ENCODE data around the gene GSN. TPM values are rescaled to one million over a fixed set of nuclear protein-coding genes. Genes with fewer than 3 reads are reported as not detected.
A peak's percentile ranks its signal among the peaks of the same experiment; 100 is the strongest.

GSN gene
- total and polyA plus RNA-seq, 2 experiments from 2014 or later: 268 to 310 TPM

GRCh38 chr9:121268851-121269641 lies 1.1 kb downstream of the GSN start:
- DNase-seq (ENCODE audit: low read depth in 1 of 2, low spot score in 1 of 2): no peak
- no peak overlapping the region for H3K27ac ChIP-seq
- TF ChIP-seq, protein P1, sequence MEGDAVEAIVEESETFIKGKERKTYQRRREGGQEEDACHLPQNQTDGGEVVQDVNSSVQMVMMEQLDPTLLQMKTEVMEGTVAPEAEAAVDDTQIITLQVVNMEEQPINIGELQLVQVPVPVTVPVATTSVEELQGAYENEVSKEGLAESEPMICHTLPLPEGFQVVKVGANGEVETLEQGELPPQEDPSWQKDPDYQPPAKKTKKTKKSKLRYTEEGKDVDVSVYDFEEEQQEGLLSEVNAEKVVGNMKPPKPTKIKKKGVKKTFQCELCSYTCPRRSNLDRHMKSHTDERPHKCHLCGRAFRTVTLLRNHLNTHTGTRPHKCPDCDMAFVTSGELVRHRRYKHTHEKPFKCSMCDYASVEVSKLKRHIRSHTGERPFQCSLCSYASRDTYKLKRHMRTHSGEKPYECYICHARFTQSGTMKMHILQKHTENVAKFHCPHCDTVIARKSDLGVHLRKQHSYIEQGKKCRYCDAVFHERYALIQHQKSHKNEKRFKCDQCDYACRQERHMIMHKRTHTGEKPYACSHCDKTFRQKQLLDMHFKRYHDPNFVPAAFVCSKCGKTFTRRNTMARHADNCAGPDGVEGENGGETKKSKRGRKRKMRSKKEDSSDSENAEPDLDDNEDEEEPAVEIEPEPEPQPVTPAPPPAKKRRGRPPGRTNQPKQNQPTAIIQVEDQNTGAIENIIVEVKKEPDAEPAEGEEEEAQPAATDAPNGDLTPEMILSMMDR (IDR thresholded peaks at IDR 0.05; ENCODE audit: low read depth, low read length): no peak

GRCh38 chr9:121269642-121270254 lies 1.8 kb downstream of the GSN start:
- TF ChIP-seq, protein P1 (IDR thresholded peaks at IDR 0.05; ENCODE audit: low read depth, low read length): no peak
- Histone ChIP-seq H3K36me3 (no peaks in the 10 kb centered on the region), H3K9me3 (ENCODE audit: low read depth) (no peaks in the 10 kb centered on the region), H3K4me1 (ENCODE audit: low read depth) (peaks cover 20% of the 10 kb centered on the region), H3K4me3 (no peak overlapping the region), H3K27ac (no peak overlapping the region), H3K27me3 (no peaks in the 10 kb centered on the region)
- no peak for DNase-seq (ENCODE audit: low read depth in 1 of 2, low spot score in 1 of 2)

More at GRCh38 chr9:121268851-121269641, 1.1 kb downstream of the GSN start:
- Histone ChIP-seq H3K4me3 (peak overlapping the region; percentile 71), H3K27me3 (no peaks in the 10 kb centered on the region), H3K36me3 (no peaks in the 10 kb centered on the region), H3K9me3 (ENCODE audit: low read depth) (no peaks in the 10 kb centered on the region), H3K4me1 (ENCODE audit: low read depth) (peaks cover 20% of the 10 kb centered on the region)

- Histone ChIP-seq H3K4me1 (ENCODE audit: low read depth) (peaks cover 20% of the 10 kb centered on the region), H3K9me3 (ENCODE audit: low read depth) (no peaks in the 10 kb centered on the region), H3K27ac (no peak overlapping the region), H3K27me3 (no peaks in the 10 kb centered on the region), H3K36me3 (no peaks in the 10 kb centered on the region), H3K4me3 (no peak overlapping the region)
- peak in 1 of 2 donors; percentile 85 for DNase-seq (ENCODE audit: low read depth in 1 of 2, low spot score in 1 of 2)
- TF ChIP-seq, protein P1 (IDR thresholded peaks at IDR 0.05; ENCODE audit: low read depth, low read length): no peak
Measured at GRCh38 chr9:121271368-121272341, 3.7 kb downstream of the GSN start.

DNA sequence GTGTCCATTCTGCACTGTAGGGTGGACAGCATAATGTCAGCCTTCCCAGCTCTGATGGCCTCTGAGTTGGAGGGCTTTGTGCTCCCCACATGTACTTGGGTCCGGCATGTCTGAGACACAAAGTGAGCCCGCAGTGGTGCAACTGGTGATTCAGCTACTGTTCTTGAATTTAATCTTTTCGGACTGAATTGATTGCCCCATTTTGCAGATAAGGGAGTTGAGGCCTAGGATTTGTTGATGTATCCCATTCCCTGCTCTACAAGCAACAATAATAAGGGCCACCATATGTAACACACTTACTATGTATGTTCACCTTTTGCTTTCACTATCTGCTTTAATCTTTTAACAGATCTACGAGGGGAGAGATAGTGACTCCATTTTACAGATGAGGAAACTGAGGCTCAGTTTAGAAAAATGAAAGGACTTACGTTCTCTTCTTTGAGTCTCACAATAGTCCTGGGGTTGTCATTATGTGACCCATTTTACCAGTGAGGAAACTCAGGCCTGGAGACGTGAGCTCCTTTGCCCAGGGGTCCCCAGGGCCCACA lies 4.5 kb downstream of the GSN start:
- no peak for DNase-seq (ENCODE audit: low read depth in 1 of 2, low spot score in 1 of 2)
- Histone ChIP-seq H3K27me3 (no peaks in the 10 kb centered on the region), H3K9me3 (ENCODE audit: low read depth) (no peaks in the 10 kb centered on the region), H3K4me3 (no peak overlapping the region), H3K27ac (no peak overlapping the region), H3K36me3 (no peaks in the 10 kb centered on the region), H3K4me1 (ENCODE audit: low read depth) (peaks cover 20% of the 10 kb centered on the region)
- TF ChIP-seq, protein P1 (IDR thresholded peaks at IDR 0.05; ENCODE audit: low read depth, low read length): no peak

Data from cardiac muscle cell (in vitro differentiated cells and primary cell).